ENCODE results near the gene MPPED2. TPM values are rescaled to one million over a fixed set of nuclear protein-coding genes. Genes with fewer than 3 reads are reported as not detected.

MPPED2 gene
- total RNA-seq, 1 donor from 2014 or later, result not detected

DNA sequence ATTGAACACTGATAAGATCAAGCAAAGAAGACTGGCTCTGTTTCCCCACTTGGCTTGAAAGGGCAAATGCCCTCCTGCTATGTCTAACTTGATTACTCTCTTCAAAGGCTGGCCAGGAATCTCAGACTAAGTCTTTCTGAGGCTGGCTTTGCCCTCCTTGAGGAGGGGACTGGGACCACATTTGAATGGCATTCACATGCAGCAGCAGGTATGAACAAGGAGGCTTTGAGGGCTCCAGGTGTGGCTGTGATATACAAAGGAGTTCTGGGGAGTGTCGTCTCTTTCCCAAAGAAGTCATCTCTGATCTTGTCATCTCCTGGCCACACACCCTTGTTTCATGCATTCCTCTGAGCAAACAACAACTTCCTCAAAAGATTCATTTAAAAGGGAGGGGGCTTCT lies 132.4 kb downstream of the MPPED2 start:
- TF ChIP-seq CTCF (IDR thresholded peaks at IDR 0.05; ENCODE audit: insufficient read depth, low read length, severe bottlenecking), result no peak
- no peak for FAIRE-seq

DNA sequence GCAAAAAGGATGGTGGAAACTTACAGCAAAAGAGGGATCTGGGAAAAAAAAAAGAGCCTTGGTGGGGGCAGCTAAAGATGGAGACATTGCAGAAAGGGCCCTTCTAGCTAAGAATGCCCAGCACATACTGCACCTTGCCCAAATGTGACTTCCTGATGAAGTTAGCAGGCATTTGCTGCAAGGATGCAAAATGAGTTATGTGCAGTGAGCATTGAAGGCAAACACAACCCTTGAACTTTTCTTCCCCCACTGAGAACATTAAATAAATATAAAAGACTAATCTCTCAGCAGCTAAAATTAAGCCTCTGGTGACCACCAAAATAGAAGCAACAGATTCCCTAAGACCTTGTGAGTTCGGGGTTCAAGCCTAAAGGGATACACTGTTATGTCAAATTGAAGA lies 133.3 kb downstream of the MPPED2 start:
- FAIRE-seq, result no peak
- Histone ChIP-seq H3K36me3 (ENCODE audit: control insufficient read depth, insufficient read depth, low read length) (no peaks in the 10 kb centered on the region), H3K4me3 (ENCODE audit: low read depth, low read length) (no peak overlapping the region), H3K27me3 (ENCODE audit: control insufficient read depth, insufficient read depth, low read length) (no peaks in the 10 kb centered on the region)
- TF ChIP-seq CTCF (IDR thresholded peaks at IDR 0.05; ENCODE audit: insufficient read depth, low read length, severe bottlenecking), result no peak
- no peak for DNase-seq (ENCODE audit: low read depth)

More for the DNA sequence above, 132.4 kb downstream of the MPPED2 start:
- Histone ChIP-seq H3K36me3 (ENCODE audit: control insufficient read depth, insufficient read depth, low read length) (no peaks in the 10 kb centered on the region), H3K4me3 (ENCODE audit: low read depth, low read length) (no peak overlapping the region), H3K27me3 (ENCODE audit: control insufficient read depth, insufficient read depth, low read length) (no peaks in the 10 kb centered on the region)
- no peak for DNase-seq (ENCODE audit: low read depth)

- DNase-seq (ENCODE audit: low read depth) (no peak), FAIRE-seq (no peak)
- no peak for TF ChIP-seq CTCF (IDR thresholded peaks at IDR 0.05; ENCODE audit: insufficient read depth, low read length, severe bottlenecking)
- H3K36me3 ChIP-seq (ENCODE audit: control insufficient read depth, insufficient read depth, low read length), result no peaks in the 10 kb centered on the region
- H3K27me3 ChIP-seq (ENCODE audit: control insufficient read depth, insufficient read depth, low read length), result no peaks in the 10 kb centered on the region
- no peak overlapping the region for H3K4me3 ChIP-seq (ENCODE audit: low read depth, low read length)
These were observed 134.0 kb downstream of the MPPED2 start for GRCh38 chr11:30452114-30452513.

DNA sequence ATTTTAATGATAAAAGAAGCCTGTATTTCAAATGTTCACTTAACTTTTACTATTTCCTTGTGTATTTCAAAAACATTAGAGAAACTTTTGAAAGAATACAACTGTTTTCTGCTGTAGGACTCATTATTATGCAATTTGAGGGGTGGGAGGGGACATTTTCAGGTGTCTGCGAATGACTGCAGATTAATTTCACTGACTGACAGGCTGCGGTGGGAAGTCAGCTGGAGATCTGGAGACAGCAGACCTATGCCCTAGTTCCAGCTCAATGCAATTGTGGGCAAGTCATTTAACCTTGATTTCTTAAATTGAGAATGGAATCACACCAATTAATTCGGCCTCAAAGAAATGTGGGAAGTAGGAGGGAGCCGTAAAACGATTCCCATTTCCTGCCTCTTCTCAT lies 134.5 kb downstream of the MPPED2 start:
- no peak for FAIRE-seq
- Histone ChIP-seq H3K4me3 (ENCODE audit: low read depth, low read length) (no peak overlapping the region), H3K27me3 (ENCODE audit: control insufficient read depth, insufficient read depth, low read length) (no peaks in the 10 kb centered on the region), H3K36me3 (ENCODE audit: control insufficient read depth, insufficient read depth, low read length) (no peaks in the 10 kb centered on the region)
- no peak for TF ChIP-seq CTCF (IDR thresholded peaks at IDR 0.05; ENCODE audit: insufficient read depth, low read length, severe bottlenecking)
- DNase-seq (ENCODE audit: low read depth), result no peak

DNA sequence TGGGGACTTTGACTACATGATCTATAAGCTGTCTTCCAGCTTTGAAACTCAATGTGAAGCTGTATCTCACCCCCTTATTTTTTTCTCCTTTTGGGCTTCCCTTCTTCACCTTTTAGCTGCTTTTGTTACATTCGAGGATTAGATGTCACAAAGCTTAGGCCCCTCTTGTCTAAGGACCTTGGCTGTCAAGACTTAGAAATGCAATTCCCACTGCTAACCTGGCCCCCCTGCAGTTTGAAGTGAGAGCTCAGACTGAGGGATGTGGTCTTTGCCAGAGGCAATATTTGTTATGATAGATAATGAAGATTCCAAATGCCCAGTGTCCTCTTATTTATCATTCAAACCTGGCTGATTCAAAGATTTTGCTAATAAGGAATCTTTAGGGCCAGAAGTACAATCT lies 135.0 kb downstream of the MPPED2 start:
- Histone ChIP-seq H3K36me3 (ENCODE audit: control insufficient read depth, insufficient read depth, low read length) (no peaks in the 10 kb centered on the region), H3K4me3 (ENCODE audit: low read depth, low read length) (no peak overlapping the region), H3K27me3 (ENCODE audit: control insufficient read depth, insufficient read depth, low read length) (no peaks in the 10 kb centered on the region)
- FAIRE-seq (no peak), DNase-seq (ENCODE audit: low read depth) (no peak)
- no peak for TF ChIP-seq CTCF (IDR thresholded peaks at IDR 0.05; ENCODE audit: insufficient read depth, low read length, severe bottlenecking)

DNA sequence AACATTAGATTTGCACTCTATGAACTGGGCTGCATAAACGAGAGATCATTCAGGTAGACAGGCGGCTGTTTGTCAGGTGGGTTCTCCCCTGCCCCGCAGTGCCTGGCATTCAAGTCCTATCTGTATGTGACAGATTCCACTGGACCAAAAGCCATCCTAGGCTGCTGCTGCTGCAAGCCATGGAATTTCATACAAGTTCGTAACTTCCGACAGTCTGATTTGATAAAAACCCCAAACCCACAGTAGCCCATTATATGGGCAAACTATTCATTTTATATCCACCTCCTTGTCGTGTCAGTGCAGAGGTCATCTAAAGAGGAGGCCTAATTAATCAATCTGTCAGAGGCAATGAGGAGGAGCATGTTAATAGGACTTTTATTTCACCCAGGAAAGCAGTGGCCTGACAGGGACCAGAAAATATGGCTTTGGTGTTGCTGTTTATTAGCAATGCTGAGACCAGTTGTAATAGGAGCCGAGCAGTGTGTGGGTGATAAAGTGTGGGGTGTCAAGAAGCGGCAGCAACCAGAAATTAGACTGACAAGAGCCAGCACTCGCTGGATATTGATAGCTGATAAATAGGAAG lies 139.0 kb downstream of the MPPED2 start:
- H3K27me3 ChIP-seq (ENCODE audit: control insufficient read depth, insufficient read depth, low read length), result no peaks in the 10 kb centered on the region
- DNase-seq (ENCODE audit: low read depth) (no peak), FAIRE-seq (no peak)
- no peak for TF ChIP-seq CTCF (IDR thresholded peaks at IDR 0.05; ENCODE audit: insufficient read depth, low read length, severe bottlenecking)
- H3K4me3 ChIP-seq (ENCODE audit: low read depth, low read length), result no peak overlapping the region
- no peaks in the 10 kb centered on the region for H3K36me3 ChIP-seq (ENCODE audit: control insufficient read depth, insufficient read depth, low read length)

Data from bronchial epithelial cell (primary cell).